Neural progenitor cell (in vitro differentiated cells): Measurements from ENCODE around the gene PEF1. TPM values are rescaled to one million over a fixed set of nuclear protein-coding genes. Genes with fewer than 3 reads are reported as not detected.
A peak's percentile ranks its signal among the peaks of the same experiment; 100 is the strongest.

Experiments
- DNase-seq: peaks from one replicate; pipeline ENCODE4 v3.0.0-alpha.2; 2016; ENCODE audit warnings: low spot score
- H2AFZ ChIP-seq: fragments of 200-600 bp; sonication (generic); replicated peaks from 2 replicates; pipeline ENCODE4 v1.6.1; 2016; ENCODE audit warnings: antibody characterized with exemption
- H3F3A ChIP-seq: fragments of 200-600 bp; sonication (generic); 2 replicates; pipeline ENCODE4 v1.6.1; 2016; ENCODE audit warnings: antibody characterized with exemption, low read depth
- H3K27ac ChIP-seq: fragments of 200-600 bp; sonication (generic); 2 replicates; pipeline ENCODE4 v1.5.1; 2016; ENCODE audit warnings: mild to moderate bottlenecking
- H3K27me3 ChIP-seq: fragments of 200-600 bp; sonication (generic); 2 replicates; pipeline ENCODE4 v1.6.1; 2016; ENCODE audit warnings: mild to moderate bottlenecking, moderate library complexity
- H3K36me3 ChIP-seq: fragments of 200-600 bp; sonication (generic); 2 replicates; pipeline ENCODE4 v1.5.1; 2016
- H3K4me1 ChIP-seq: fragments of 200-600 bp; sonication (generic); 2 replicates; pipeline ENCODE4 v1.6.1; 2016; ENCODE audit warnings: mixed run types
- H3K4me2 ChIP-seq: fragments of 200-600 bp; sonication (generic); 2 replicates; pipeline ENCODE4 v1.6.1; 2016
- H3K4me3 ChIP-seq: fragments of 200-600 bp; sonication (generic); 2 replicates; pipeline ENCODE4 v1.5.1; 2016
- H3K79me2 ChIP-seq: fragments of 200-600 bp; sonication (generic); 2 replicates; pipeline ENCODE4 v1.6.1; 2016; ENCODE audit warnings: low read depth
- H3K9ac ChIP-seq: fragments of 200-600 bp; sonication (generic); 2 replicates; pipeline ENCODE4 v1.6.1; 2016
- H3K9me3 ChIP-seq: fragments of 200-600 bp; sonication (generic); 2 replicates; pipeline ENCODE4 v1.5.1; 2016; ENCODE audit warnings: low read depth
- H4K20me1 ChIP-seq: fragments of 200-600 bp; sonication (generic); 2 replicates; pipeline ENCODE4 v1.6.1; 2016; ENCODE audit warnings: low read depth
- H3K27ac Mint-ChIP-seq: 3 replicates; pipeline ENCODE4 v1.8.0; 2021; ENCODE audit warnings: mixed read lengths
- H3K27me3 Mint-ChIP-seq: 2 replicates; pipeline ENCODE4 v1.8.0; 2022; ENCODE audit warnings: low read depth, mild to moderate bottlenecking, inconsistent platforms, moderate library complexity, mixed read lengths; ENCODE audit not compliant: insufficient read depth
- H3K36me3 Mint-ChIP-seq: 3 replicates; pipeline ENCODE4 v1.8.0; 2021; ENCODE audit warnings: mixed read lengths
- H3K4me1 Mint-ChIP-seq: 3 replicates; pipeline ENCODE4 v1.8.0; 2021; ENCODE audit warnings: mixed read lengths
- H3K4me3 Mint-ChIP-seq: 3 replicates; pipeline ENCODE4 v1.8.0; 2021; ENCODE audit warnings: mild to moderate bottlenecking, moderate library complexity, mixed read lengths
- H3K9me3 Mint-ChIP-seq: 3 replicates; pipeline ENCODE4 v1.8.0; 2020; ENCODE audit warnings: mixed read lengths
- EZH2 ChIP-seq: fragments of 200-600 bp; sonication (generic); IDR thresholded peaks from 2 replicates; pipeline ENCODE4 v1.6.1; 2017; ENCODE audit warnings: antibody characterized with exemption, mild to moderate bottlenecking, moderate library complexity
- EZH2phosphoT487 ChIP-seq: fragments of 200-600 bp; sonication (generic); IDR thresholded peaks from 2 replicates; pipeline ENCODE4 v1.6.1; 2017; ENCODE audit warnings: antibody characterized with exemption
- total RNA-seq: library from RNA; depleted of rRNA; stranded (reverse); fragments of >200 nt; gene quantifications from 2 replicates; pipeline ENCODE4 v1.2.3, GENCODE V29; 2015; ENCODE audit warnings: low replicate concordance
- TF ChIP-seq, protein P1 (sequence below): fragments of 200-600 bp; sonication (generic); IDR thresholded peaks from 2 replicates; pipeline ENCODE4 v1.5.1; 2017; ENCODE audit warnings: antibody characterized with exemption, mild to moderate bottlenecking

The PEF1 gene
- total RNA-seq, 1 donor from 2014 or later = 30.7 TPM

GRCh38 chr1:31617916-31618746 lies 26.5 kb downstream of the PEF1 start:
- Mint-ChIP-seq H3K27me3 (peaks cover 13% of the 10 kb centered on the region), H3K27ac (no peak overlapping the region), H3K4me1 (peaks cover 26% of the 10 kb centered on the region), H3K9me3 (no peaks in the 10 kb centered on the region), H3K36me3 (no peaks in the 10 kb centered on the region), H3K4me3 (peak overlapping the region; percentile 79)
- Histone ChIP-seq H3K9ac (peak overlapping the region; percentile 2), H3K4me2 (peak overlapping the region; percentile 96), H3F3A (no peaks in the 10 kb centered on the region), H2AFZ (peak overlapping the region; percentile 98), H3K4me1 (peaks cover 8% of the 10 kb centered on the region), H3K36me3 (no peaks in the 10 kb centered on the region), H3K4me3 (peak overlapping the region; percentile 86), H3K27ac (no peak overlapping the region), H3K27me3 (peaks cover 45% of the 10 kb centered on the region), H3K9me3 (no peaks in the 10 kb centered on the region), H3K79me2 (no peaks in the 10 kb centered on the region), H4K20me1 (no peaks in the 10 kb centered on the region)
- TF ChIP-seq EZH2 = no peak
- TF ChIP-seq, protein P1, sequence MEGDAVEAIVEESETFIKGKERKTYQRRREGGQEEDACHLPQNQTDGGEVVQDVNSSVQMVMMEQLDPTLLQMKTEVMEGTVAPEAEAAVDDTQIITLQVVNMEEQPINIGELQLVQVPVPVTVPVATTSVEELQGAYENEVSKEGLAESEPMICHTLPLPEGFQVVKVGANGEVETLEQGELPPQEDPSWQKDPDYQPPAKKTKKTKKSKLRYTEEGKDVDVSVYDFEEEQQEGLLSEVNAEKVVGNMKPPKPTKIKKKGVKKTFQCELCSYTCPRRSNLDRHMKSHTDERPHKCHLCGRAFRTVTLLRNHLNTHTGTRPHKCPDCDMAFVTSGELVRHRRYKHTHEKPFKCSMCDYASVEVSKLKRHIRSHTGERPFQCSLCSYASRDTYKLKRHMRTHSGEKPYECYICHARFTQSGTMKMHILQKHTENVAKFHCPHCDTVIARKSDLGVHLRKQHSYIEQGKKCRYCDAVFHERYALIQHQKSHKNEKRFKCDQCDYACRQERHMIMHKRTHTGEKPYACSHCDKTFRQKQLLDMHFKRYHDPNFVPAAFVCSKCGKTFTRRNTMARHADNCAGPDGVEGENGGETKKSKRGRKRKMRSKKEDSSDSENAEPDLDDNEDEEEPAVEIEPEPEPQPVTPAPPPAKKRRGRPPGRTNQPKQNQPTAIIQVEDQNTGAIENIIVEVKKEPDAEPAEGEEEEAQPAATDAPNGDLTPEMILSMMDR = peak; percentile 95
- TF ChIP-seq EZH2phosphoT487 = peak; percentile 30
- peak; percentile 90 for DNase-seq

DNA sequence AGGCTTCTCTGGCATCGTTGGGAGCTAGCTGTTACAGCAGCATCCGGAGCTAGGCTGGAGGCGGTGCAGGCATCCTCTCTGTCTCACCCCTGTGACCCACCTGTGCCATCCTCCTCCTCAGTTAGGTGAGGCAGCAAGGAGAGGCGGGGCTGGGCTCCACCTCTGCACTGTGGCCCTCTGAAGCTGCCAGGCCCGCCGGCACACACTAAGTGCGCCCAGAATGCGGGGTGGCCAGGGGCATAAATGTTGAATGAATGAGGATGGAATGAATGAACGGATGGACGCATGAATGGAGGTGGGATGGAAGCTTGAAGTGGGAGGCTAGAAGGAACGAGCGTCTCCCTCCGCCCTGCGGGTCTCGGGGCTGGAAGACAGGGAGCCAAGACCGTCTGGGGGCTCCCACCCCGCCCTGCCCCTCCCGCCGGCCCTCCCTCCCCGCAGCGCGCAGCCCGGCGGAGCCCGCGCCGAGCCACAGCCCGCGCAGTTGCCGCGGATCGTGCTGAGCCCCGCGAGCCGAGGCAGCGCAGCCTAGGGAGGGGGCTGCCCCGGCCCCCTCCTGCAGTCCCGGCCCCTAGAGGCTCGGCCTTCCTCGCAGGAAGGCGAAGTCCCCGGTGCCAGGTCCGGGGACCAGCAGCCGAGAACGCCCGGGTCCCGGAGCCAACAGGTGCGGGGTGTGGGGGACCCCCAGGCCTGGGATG lies 27.3 kb downstream of the PEF1 start, which contains the start of gene HCRTR1:
Gene HCRTR1, plus strand, starts transcription at position 472 of the 698 bp plus-strand sequence. CDS start 1,504 bp downstream, outside the sequence.
- Mint-ChIP-seq H3K27me3 (peaks cover 13% of the 10 kb centered on the region), H3K36me3 (no peaks in the 10 kb centered on the region), H3K4me3 (peak within 1 kb of the TSS; percentile 85), H3K9me3 (no peaks in the 10 kb centered on the region), H3K4me1 (peaks cover 26% of the 10 kb centered on the region), H3K27ac (peak within 1 kb of the TSS; percentile 5)
- Histone ChIP-seq H3K27me3 (peaks cover 45% of the 10 kb centered on the region), H3K4me3 (peak within 1 kb of the TSS; percentile 86), H3K4me1 (peaks cover 8% of the 10 kb centered on the region), H4K20me1 (no peaks in the 10 kb centered on the region), H3K4me2 (peak within 1 kb of the TSS; percentile 96), H2AFZ (peak within 1 kb of the TSS; percentile 98), H3K36me3 (no peaks in the 10 kb centered on the region), H3K27ac (no peak within 1 kb of the TSS), H3K9me3 (no peaks in the 10 kb centered on the region), H3F3A (no peaks in the 10 kb centered on the region), H3K79me2 (no peaks in the 10 kb centered on the region), H3K9ac (peak within 1 kb of the TSS; percentile 2)
- DNase-seq = peak; percentile 50
- TF ChIP-seq, protein P1 = no peak
- TF ChIP-seq EZH2phosphoT487 = peak; percentile 61
- peak; percentile 46 for TF ChIP-seq EZH2

GRCh38 chr1:31615939-31616338 lies 28.7 kb downstream of the PEF1 start:
- Histone ChIP-seq H3K9me3 (no peaks in the 10 kb centered on the region), H3K4me1 (peaks cover 8% of the 10 kb centered on the region), H3K27me3 (peaks cover 45% of the 10 kb centered on the region), H3K4me3 (no peak overlapping the region), H3K36me3 (no peaks in the 10 kb centered on the region), H3F3A (no peaks in the 10 kb centered on the region), H3K79me2 (no peaks in the 10 kb centered on the region), H3K9ac (no peak overlapping the region), H3K27ac (no peak overlapping the region), H3K4me2 (no peak overlapping the region), H2AFZ (no peak overlapping the region), H4K20me1 (no peaks in the 10 kb centered on the region)
- Mint-ChIP-seq H3K4me1 (peaks cover 26% of the 10 kb centered on the region), H3K36me3 (no peaks in the 10 kb centered on the region), H3K4me3 (peak overlapping the region; percentile 65), H3K27me3 (peaks cover 13% of the 10 kb centered on the region), H3K9me3 (no peaks in the 10 kb centered on the region), H3K27ac (peak overlapping the region; percentile 12)
- TF ChIP-seq EZH2 = no peak
- TF ChIP-seq, protein P1 = no peak
- TF ChIP-seq EZH2phosphoT487 = no peak
- DNase-seq = no peak
